Keratinocyte (primary cell): ENCODE data around the gene PLXNA2.

ENCODE experiments used
- CTCF ChIP-seq, 3 experiments: IDR thresholded peaks in 1 of 3; conservative IDR thresholded peaks in 1 of 3; optimal IDR thresholded peaks in 1 of 3; 2 replicates in 2 of 3; 3 replicates in 1 of 3; pipeline versions ENCODE3 to v1.5.1; 2011; ENCODE audit warnings: low read length in 3 of 3, mild to moderate bottlenecking in 3 of 3, moderate library complexity in 2 of 3, control low read depth in 1 of 3, inconsistent platforms in 1 of 3; ENCODE audit not compliant: insufficient read depth in 2 of 3; ENCODE audit errors: extremely low read depth in 1 of 3
- EZH2 ChIP-seq: IDR thresholded peaks from one replicate; pipeline ENCODE4 v1.6.1; 2012; ENCODE audit warnings: inconsistent platforms, mild to moderate bottlenecking, low read length, moderate library complexity

- no peak for TF ChIP-seq CTCF (optimal IDR thresholded peaks at IDR 0.05 in 1 of 3, IDR thresholded peaks at IDR 0.05 in 1 of 3, conservative IDR thresholded peaks at IDR 0.05 in 1 of 3; ENCODE audit: extremely low read depth in 1 of 3, insufficient read depth in 2 of 3, low read length in 3 of 3)
- no peak for TF ChIP-seq EZH2
Measured at GRCh38 chr1:208158640-208159554, 85.3 kb downstream of the PLXNA2 start.
